Smooth muscle cell (in vitro differentiated cells): Measurements from ENCODE around the gene NME7. TPM values are rescaled to one million over a fixed set of nuclear protein-coding genes. Genes with fewer than 3 reads are reported as not detected.

Experiments used
- DNase-seq: peaks from one replicate; lab custom pipeline; 2025; ENCODE audit not compliant: unreplicated experiment; lab: John Stamatoyannopoulos, UW
- H2AFZ ChIP-seq: fragments of 200-600 bp; sonication (generic); 2 replicates; pipeline ENCODE4 v1.6.0; 2016; ENCODE audit warnings: antibody characterized with exemption, low read depth, mild to moderate bottlenecking
- H3F3A ChIP-seq: fragments of 200-600 bp; sonication (generic); 2 replicates; pipeline ENCODE4 v1.6.0; 2017; ENCODE audit warnings: antibody characterized with exemption, low read depth
- H3K27ac ChIP-seq: fragments of 200-600 bp; sonication (generic); 2 replicates; pipeline ENCODE4 v1.5.1; 2016; ENCODE audit warnings: low read depth, mild to moderate bottlenecking
- H3K27me3 ChIP-seq: fragments of 200-600 bp; sonication (generic); 2 replicates; pipeline ENCODE4 v1.6.1; 2016; ENCODE audit warnings: low read depth, mild to moderate bottlenecking
- H3K36me3 ChIP-seq: fragments of 200-600 bp; sonication (generic); 2 replicates; pipeline ENCODE4 v1.5.1; 2016; ENCODE audit warnings: low read depth
- H3K4me1 ChIP-seq: fragments of 200-600 bp; sonication (generic); 2 replicates; pipeline ENCODE4 v1.5.1; 2016; ENCODE audit warnings: low read depth
- H3K4me2 ChIP-seq: fragments of 200-600 bp; sonication (generic); 2 replicates; pipeline ENCODE4 v1.6.0; 2016; ENCODE audit warnings: mild to moderate bottlenecking
- H3K4me3 ChIP-seq: fragments of 200-600 bp; sonication (generic); 2 replicates; pipeline ENCODE4 v1.5.1; 2016; ENCODE audit warnings: mild to moderate bottlenecking
- H3K79me2 ChIP-seq: fragments of 200-600 bp; sonication (generic); 2 replicates; pipeline ENCODE4 v1.6.0; 2016; ENCODE audit warnings: low read depth, mild to moderate bottlenecking
- H3K9ac ChIP-seq: fragments of 200-600 bp; sonication (generic); 2 replicates; pipeline ENCODE4 v1.6.0; 2016; ENCODE audit warnings: low read depth
- H3K9me3 ChIP-seq: fragments of 200-600 bp; sonication (generic); replicated peaks from 2 replicates; pipeline ENCODE4 v1.5.1; 2016; ENCODE audit warnings: low read depth
- H4K20me1 ChIP-seq: fragments of 200-600 bp; sonication (generic); 2 replicates; pipeline ENCODE4 v1.6.0; 2016; ENCODE audit warnings: low read depth
- WGBS: methylation state at CpG from one replicate; pipeline ENCODE4 v1.1.7; 2016; ENCODE audit warnings: low lambda C conversion rate; 5-methylcytosine and 5-hydroxymethylcytosine counted together
- polyA plus RNA-seq: library from polyadenylated mRNA; unstranded; fragments of >200 nt; fragmentation: Nextera tagmentation; extraction: Ambion mirVana; gene quantifications from 2 replicates; pipeline ENCODE4 v1.2.1, GENCODE V29; 2016
- total RNA-seq: library from RNA; depleted of rRNA; stranded (reverse); fragments of >200 nt; gene quantifications from 2 replicates; pipeline ENCODE4 v1.2.3, GENCODE V29; 2014
- TF ChIP-seq, protein P1 (sequence below): fragments of 200-600 bp; sonication (generic); IDR thresholded peaks from 2 replicates; pipeline ENCODE4 v1.5.1; 2017; ENCODE audit warnings: borderline replicate concordance, mild to moderate bottlenecking, antibody characterized with exemption; ENCODE audit not compliant: insufficient read depth, poor library complexity, severe bottlenecking

Gene NME7
- total and polyA plus RNA-seq, 2 experiments from 2014 or later: 26.5 to 77.8 TPM

DNA sequence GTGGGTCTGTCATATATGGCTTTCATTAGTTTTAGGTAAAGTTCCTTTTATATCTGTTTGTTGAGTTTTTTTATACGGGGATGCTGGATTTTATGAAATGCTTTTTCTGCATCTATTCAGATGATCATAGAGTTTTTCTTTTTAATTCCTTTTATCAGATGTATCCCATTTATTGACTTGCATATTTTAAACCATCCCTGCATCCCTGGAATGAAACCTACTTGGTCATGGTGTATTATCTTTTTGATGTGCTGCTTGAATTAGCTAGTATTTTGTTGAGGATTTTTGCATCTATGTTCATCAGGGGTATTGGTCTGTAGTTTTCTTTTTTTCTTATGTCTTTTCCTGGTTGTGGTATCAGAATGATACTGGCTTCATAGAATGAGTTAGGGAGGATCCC lies 118.0 kb downstream of the NME7 start:
- Histone ChIP-seq H3K9ac (no peak overlapping the region), H3K9me3 (no peaks in the 10 kb centered on the region), H3K4me1 (no peaks in the 10 kb centered on the region), H3K4me3 (no peak overlapping the region), H3K79me2 (no peaks in the 10 kb centered on the region), H2AFZ (no peak overlapping the region), H3K4me2 (no peak overlapping the region), H3K27ac (no peak overlapping the region), H4K20me1 (no peaks in the 10 kb centered on the region), H3F3A (no peaks in the 10 kb centered on the region), H3K36me3 (no peaks in the 10 kb centered on the region), H3K27me3 (no peaks in the 10 kb centered on the region)
- 100% methylated on average over 1 of the region's 1 CpG for WGBS
- TF ChIP-seq, protein P1, sequence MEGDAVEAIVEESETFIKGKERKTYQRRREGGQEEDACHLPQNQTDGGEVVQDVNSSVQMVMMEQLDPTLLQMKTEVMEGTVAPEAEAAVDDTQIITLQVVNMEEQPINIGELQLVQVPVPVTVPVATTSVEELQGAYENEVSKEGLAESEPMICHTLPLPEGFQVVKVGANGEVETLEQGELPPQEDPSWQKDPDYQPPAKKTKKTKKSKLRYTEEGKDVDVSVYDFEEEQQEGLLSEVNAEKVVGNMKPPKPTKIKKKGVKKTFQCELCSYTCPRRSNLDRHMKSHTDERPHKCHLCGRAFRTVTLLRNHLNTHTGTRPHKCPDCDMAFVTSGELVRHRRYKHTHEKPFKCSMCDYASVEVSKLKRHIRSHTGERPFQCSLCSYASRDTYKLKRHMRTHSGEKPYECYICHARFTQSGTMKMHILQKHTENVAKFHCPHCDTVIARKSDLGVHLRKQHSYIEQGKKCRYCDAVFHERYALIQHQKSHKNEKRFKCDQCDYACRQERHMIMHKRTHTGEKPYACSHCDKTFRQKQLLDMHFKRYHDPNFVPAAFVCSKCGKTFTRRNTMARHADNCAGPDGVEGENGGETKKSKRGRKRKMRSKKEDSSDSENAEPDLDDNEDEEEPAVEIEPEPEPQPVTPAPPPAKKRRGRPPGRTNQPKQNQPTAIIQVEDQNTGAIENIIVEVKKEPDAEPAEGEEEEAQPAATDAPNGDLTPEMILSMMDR: no peak
- DNase-seq: no peak

DNA sequence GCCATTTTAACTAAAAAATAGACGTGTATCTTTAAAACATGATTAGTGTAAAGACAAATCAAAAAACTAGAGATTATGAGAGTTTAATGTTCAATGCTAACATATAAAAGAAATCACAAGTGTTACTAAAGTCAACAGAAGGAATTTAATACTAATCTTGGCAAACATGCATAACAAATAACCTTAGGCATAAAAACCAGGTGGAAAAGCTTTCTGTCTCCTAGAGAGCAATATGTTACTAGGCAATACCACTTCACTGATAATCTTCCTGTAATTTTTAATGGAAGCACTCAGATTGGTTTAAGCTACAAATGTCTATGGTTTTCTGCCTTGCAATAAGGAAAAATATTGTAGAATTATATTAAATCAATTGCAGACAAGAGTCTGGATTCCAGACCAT lies 121.9 kb downstream of the NME7 start:
- Histone ChIP-seq H3F3A (no peaks in the 10 kb centered on the region), H3K36me3 (no peaks in the 10 kb centered on the region), H3K9me3 (no peaks in the 10 kb centered on the region), H3K4me3 (no peak overlapping the region), H3K4me2 (no peak overlapping the region), H3K79me2 (no peaks in the 10 kb centered on the region), H4K20me1 (peaks cover 3% of the 10 kb centered on the region), H3K9ac (no peak overlapping the region), H2AFZ (no peak overlapping the region), H3K27ac (no peak overlapping the region), H3K27me3 (no peaks in the 10 kb centered on the region), H3K4me1 (no peaks in the 10 kb centered on the region)
- DNase-seq: no peak
- 93% methylated on average over 1 of the region's 1 CpG for WGBS
- TF ChIP-seq, protein P1: no peak

DNA sequence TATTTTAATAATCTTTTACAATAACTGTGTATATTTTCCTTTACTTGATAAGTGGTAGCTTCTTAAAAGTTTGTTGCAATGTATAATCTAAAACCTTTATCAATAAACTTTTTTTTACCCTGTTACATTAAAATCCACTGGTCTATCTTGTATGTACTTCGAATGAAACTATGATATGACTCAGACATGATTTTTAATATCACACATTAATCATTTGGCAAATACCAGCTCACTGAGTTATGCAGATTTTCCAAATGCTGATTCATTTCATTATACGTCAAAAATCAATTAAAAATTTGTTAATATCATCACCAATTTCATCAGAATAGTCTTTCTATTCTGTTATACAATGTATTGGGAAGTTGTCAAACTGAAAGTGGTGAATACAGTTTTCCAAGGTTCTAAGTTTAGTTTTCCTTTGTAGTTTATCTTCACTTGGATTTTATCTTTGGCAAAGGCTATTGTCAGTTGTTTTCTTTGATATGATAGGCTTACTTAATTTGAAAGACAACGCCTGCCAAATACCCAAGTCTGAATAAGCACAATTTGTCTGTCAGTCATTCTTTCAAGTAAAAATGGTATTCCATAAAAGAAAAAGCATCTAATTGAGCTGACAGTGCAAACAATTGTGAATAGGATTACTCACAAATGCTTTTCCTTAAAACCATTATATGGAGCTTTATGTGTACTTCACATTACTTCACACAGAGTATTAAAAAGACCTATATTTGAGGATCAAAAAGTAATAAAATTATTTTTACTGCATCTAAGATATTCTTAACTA lies 127.0 kb downstream of the NME7 start:
- H3K4me1 ChIP-seq: no peaks in the 10 kb centered on the region
- H3K79me2 ChIP-seq: no peaks in the 10 kb centered on the region
- H3K4me2 ChIP-seq: no peak overlapping the region
- TF ChIP-seq, protein P1: no peak
- DNase-seq: no peak
- H3K36me3 ChIP-seq: no peaks in the 10 kb centered on the region
- no peak overlapping the region for H3K4me3 ChIP-seq
- H4K20me1 ChIP-seq: peaks cover 3% of the 10 kb centered on the region
- H3K9ac ChIP-seq: no peak overlapping the region
- WGBS: 89% methylated on average over 3 of the region's 3 CpGs
- H3K27me3 ChIP-seq: no peaks in the 10 kb centered on the region
- no peaks in the 10 kb centered on the region for H3F3A ChIP-seq
- H2AFZ ChIP-seq: no peak overlapping the region
- H3K27ac ChIP-seq: no peak overlapping the region
- no peaks in the 10 kb centered on the region for H3K9me3 ChIP-seq

DNA sequence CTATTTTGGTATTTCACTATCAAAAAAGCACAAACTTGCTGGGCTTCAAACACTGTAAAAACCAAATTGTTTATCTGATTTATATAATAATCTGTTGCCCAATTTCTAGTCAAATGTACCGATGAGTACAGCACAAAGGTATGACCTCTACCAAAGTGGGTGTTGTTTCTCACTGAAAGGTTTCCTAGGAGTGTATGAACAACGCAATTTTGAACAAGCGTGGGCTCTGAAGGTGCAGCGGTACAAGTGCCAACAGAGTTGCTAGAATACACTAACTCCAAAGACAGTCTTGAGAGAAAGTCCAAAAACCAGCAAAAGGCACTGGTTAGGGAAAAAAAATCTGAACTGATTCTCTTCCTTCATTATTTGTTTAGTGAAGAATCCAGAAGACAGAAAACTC lies 130.7 kb downstream of the NME7 start:
- 93% methylated on average over 4 of the region's 4 CpGs for WGBS
- Histone ChIP-seq H3K36me3 (no peaks in the 10 kb centered on the region), H4K20me1 (no peaks in the 10 kb centered on the region), H3K4me3 (no peak overlapping the region), H3K79me2 (no peaks in the 10 kb centered on the region), H3K9me3 (no peaks in the 10 kb centered on the region), H3K27me3 (no peaks in the 10 kb centered on the region), H3K4me2 (no peak overlapping the region), H3K9ac (no peak overlapping the region), H3F3A (no peaks in the 10 kb centered on the region), H2AFZ (no peak overlapping the region), H3K27ac (no peak overlapping the region), H3K4me1 (no peaks in the 10 kb centered on the region)
- TF ChIP-seq, protein P1: no peak
- no peak for DNase-seq
